HepG2 (cell line): Measurements from ENCODE around the gene ARHGEF40. TPM values are rescaled to one million over a fixed set of nuclear protein-coding genes. Genes with fewer than 3 reads are reported as not detected.

ENCODE experiments used
- ASH2L ChIP-seq: fragments of 300-600, 200-600 bp; sonication (generic); IDR thresholded peaks from 2 replicates; pipeline ENCODE4 v1.7.0; 2017; ENCODE audit warnings: low read depth, mild to moderate bottlenecking, moderate library complexity, mixed read lengths, low read length; ENCODE audit not compliant: insufficient read length
- ATF7 ChIP-seq, 2 experiments: fragments of 450-650 bp in 1 of 2; sonication (generic) in 1 of 2; formaldehyde crosslinking in 1 of 2; IDR thresholded peaks; 2 replicates each; pipeline versions ENCODE4 v1.4.0 to v1.6.1; 2016 to 2020; ENCODE audit warnings: antibody characterized with exemption in 1 of 2, mild to moderate bottlenecking in 1 of 2, missing genetic modification reagents in 1 of 2
- ATF7-NPFF ChIP-seq: sonication (generic); formaldehyde crosslinking; IDR thresholded peaks from 2 replicates; pipeline ENCODE4 v1.8.1; 2023; ENCODE audit warnings: mild to moderate bottlenecking, low read depth, missing genetic modification reagents, moderate library complexity
- HBP1 ChIP-seq: IDR thresholded peaks from 2 replicates; pipeline ENCODE4 v1.6.1; 2016; ENCODE audit warnings: low read depth, control low read depth
- HOXD1 ChIP-seq: sonication (generic); formaldehyde crosslinking; IDR thresholded peaks from 2 replicates; pipeline ENCODE4 v1.5.0; 2020; ENCODE audit warnings: missing genetic modification reagents
- MNT ChIP-seq: fragments of 450-650 bp; IDR thresholded peaks from 2 replicates; pipeline ENCODE4 v1.6.1; 2016
- MYNN ChIP-seq: sonication (generic); formaldehyde crosslinking; IDR thresholded peaks from 2 replicates; pipeline ENCODE4 v1.4.0; 2020; ENCODE audit warnings: mild to moderate bottlenecking, low read depth, missing genetic modification reagents
- NR2F1 ChIP-seq, 2 experiments: fragments of 450-650 bp in 1 of 2; formaldehyde crosslinking in 1 of 2; IDR thresholded peaks; 2 replicates each; pipeline versions ENCODE4 v1.5.0 to v1.6.1; 2016 to 2020; ENCODE audit warnings: mild to moderate bottlenecking in 1 of 2, missing compliant biosample characterization in 1 of 2, missing genetic modification reagents in 1 of 2, moderate library complexity in 1 of 2
- PAXIP1 ChIP-seq: sonication (generic); formaldehyde crosslinking; conservative IDR thresholded peaks from 2 replicates; pipeline ENCODE4 v1.4.0; 2020; ENCODE audit warnings: mild to moderate bottlenecking, missing genetic modification reagents, moderate library complexity
- POLR2AphosphoS2 ChIP-seq: IDR thresholded peaks from 2 replicates; pipeline ENCODE4 v1.6.1; 2011; ENCODE audit warnings: low read depth, low read length, improper control_type of control experiment
- PRMT3 ChIP-seq: sonication (generic); formaldehyde crosslinking; IDR thresholded peaks from 2 replicates; pipeline ENCODE4 v1.8.1; 2022; ENCODE audit warnings: low read depth, mild to moderate bottlenecking, moderate library complexity, missing genetic modification reagents, borderline replicate concordance
- REL ChIP-seq: sonication (generic); formaldehyde crosslinking; conservative IDR thresholded peaks from 2 replicates; pipeline ENCODE4 v1.8.0; 2022; ENCODE audit warnings: mild to moderate bottlenecking, missing genetic modification reagents, moderate library complexity
- REPIN1 ChIP-seq: sonication (generic); formaldehyde crosslinking; IDR thresholded peaks from 2 replicates; pipeline ENCODE4 v1.8.0; 2022; ENCODE audit warnings: missing genetic modification reagents, low read depth, mild to moderate bottlenecking, borderline replicate concordance
- TBP ChIP-seq: sonication (generic); formaldehyde crosslinking; IDR thresholded peaks from 2 replicates; pipeline ENCODE4 v1.5.0; 2020; ENCODE audit warnings: missing genetic modification reagents
- ZNF557 ChIP-seq: sonication (generic); formaldehyde crosslinking; IDR thresholded peaks from 2 replicates; pipeline ENCODE4 v1.4.0; 2020; ENCODE audit warnings: missing genetic modification reagents
- ZNF619 ChIP-seq: sonication (generic); formaldehyde crosslinking; IDR thresholded peaks from 2 replicates; pipeline ENCODE4 v1.4.0; 2020; ENCODE audit warnings: mild to moderate bottlenecking, missing genetic modification reagents
- ZNF674 ChIP-seq: sonication (generic); formaldehyde crosslinking; IDR thresholded peaks from 2 replicates; pipeline ENCODE4 v1.5.0; 2020; ENCODE audit warnings: low read depth, mild to moderate bottlenecking, missing genetic modification reagents
- ZNF678 ChIP-seq: sonication (generic); formaldehyde crosslinking; IDR thresholded peaks from 2 replicates; pipeline ENCODE4 v1.4.0; 2020; ENCODE audit warnings: mild to moderate bottlenecking, missing genetic modification reagents
- ZNF749 ChIP-seq: sonication (generic); formaldehyde crosslinking; IDR thresholded peaks from 2 replicates; pipeline ENCODE4 v1.8.0; 2022; ENCODE audit warnings: mild to moderate bottlenecking, missing genetic modification reagents, moderate library complexity, borderline replicate concordance
- ZNF761 ChIP-seq: sonication (generic); formaldehyde crosslinking; conservative IDR thresholded peaks from 2 replicates; pipeline ENCODE4 v1.4.0; 2020; ENCODE audit warnings: mild to moderate bottlenecking, missing genetic modification reagents
- polyA plus RNA-seq, 8 experiments: library from polyadenylated mRNA; depleted of rRNA in 3 of 8; stranded (reverse) in 7 of 8; unstranded in 1 of 8; fragments of >200 nt; fragmentation: Illumina TruSeq in 4 of 8; extraction: Trizol in 4 of 8; gene quantifications; 2 replicates each; pipeline versions ENCODE4 v1.2.1 to v1.2.3, GENCODE V29; 2011 to 2016; ENCODE audit warnings: low read depth in 4 of 8, missing spikeins in 1 of 8, mixed read lengths in 1 of 8; ENCODE audit not compliant: insufficient read depth in 1 of 8
- total RNA-seq, 5 experiments: library from RNA; depleted of rRNA; stranded (reverse); fragments of >200 nt; fragmentation: Illumina TruSeq; extraction: Trizol; gene quantifications; 2 replicates each; pipeline ENCODE4 v1.2.3, GENCODE V29; 2016; ENCODE audit warnings: low read depth in 1 of 5
- TF ChIP-seq, protein P1 (sequence below): sonication (generic); formaldehyde crosslinking; IDR thresholded peaks from 2 replicates; pipeline ENCODE4 v1.8.1; 2023; ENCODE audit warnings: missing genetic modification reagents, inconsistent platforms, borderline replicate concordance

ARHGEF40 gene
- total and polyA plus RNA-seq, 2 of the 13 experiments (the other 11 are each of a cell fraction or from before 2014, with no cell fraction given): 28.1 to 78.1 TPM

DNA sequence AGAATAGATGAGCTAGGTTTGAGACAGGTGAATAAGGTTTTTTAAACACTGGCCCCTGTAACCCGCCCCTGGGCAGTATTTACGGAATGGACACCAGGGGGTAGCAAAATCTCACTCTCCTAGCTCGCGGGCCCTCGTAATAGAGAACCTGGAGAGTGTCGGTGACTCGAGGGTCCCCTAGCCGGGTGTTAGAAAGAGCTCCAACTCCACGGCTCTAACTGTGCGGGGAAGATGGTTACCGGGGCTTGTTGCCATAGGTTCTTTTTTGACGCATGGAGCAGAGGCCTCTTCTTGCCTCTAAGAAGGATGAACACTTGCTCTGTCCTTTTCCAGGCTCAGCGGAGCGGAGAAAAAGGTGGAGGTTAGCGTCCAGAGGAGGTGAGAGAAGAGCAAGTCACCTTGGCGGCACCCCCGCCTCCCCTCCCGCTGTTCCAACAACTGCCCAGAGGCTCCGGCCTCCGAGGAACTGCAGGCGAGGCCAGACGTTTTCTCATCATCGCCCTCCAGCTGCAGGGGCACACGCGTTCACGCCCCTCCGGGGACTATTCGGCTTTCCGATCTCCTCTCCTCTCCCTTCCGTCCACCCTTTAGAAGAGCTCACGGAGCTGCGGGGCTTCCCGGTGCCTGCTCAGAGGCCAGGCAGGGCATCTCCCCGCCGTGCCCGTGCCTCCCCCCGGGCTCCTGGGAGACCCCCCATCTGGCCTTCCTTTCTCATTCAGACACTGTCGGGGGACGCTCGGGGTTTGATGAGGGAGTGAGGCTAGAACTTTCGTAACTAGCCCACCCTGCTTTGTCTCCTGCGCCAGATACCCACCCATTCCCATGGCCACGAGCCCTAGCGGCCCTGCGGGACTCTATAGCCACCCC is 1.4 kb upstream of the ARHGEF40 start (continued):
- no peak for TF ChIP-seq PAXIP1 (CRISPR knock-in tag)
- no peak for TF ChIP-seq MNT
- TF ChIP-seq REPIN1 (CRISPR knock-in tag): no peak
- peak; percentile 59 for TF ChIP-seq ASH2L
- no peak for TF ChIP-seq HOXD1
- no peak; the same call in 1 of the 2 replicates for TF ChIP-seq HBP1 (CRISPR knock-in tag)
- no peak for TF ChIP-seq NR2F1 (CRISPR knock-in tag; IDR thresholded peaks at IDR 0.05)
- TF ChIP-seq PRMT3 (CRISPR knock-in tag): no peak
- TF ChIP-seq ATF7 (IDR thresholded peaks at IDR 0.05): no peak
- TF ChIP-seq ATF7 (CRISPR knock-in tag; IDR thresholded peaks at IDR 0.05): 0 out of 2 replicates have a peak, but pooled peaks have one; percentile 47
- TF ChIP-seq ZNF749 (CRISPR knock-in tag): no peak
- no peak for TF ChIP-seq ZNF557
- no peak for TF ChIP-seq ATF7-NPFF (CRISPR knock-in tag)
- no peak for TF ChIP-seq POLR2AphosphoS2
- no peak; the same call in 1 of the 2 replicates for TF ChIP-seq ZNF761 (CRISPR knock-in tag)
- TF ChIP-seq TBP (CRISPR knock-in tag): no peak
- TF ChIP-seq ZNF674 (CRISPR knock-in tag): no peak
- 0 out of 2 replicates have a peak, but pooled peaks have one; percentile 79 for TF ChIP-seq MYNN (CRISPR knock-in tag)
- no peak for TF ChIP-seq ZNF678 (CRISPR knock-in tag)
- TF ChIP-seq ZNF619 (CRISPR knock-in tag): peak; percentile 76
- no peak for TF ChIP-seq REL
- TF ChIP-seq, protein P1, sequence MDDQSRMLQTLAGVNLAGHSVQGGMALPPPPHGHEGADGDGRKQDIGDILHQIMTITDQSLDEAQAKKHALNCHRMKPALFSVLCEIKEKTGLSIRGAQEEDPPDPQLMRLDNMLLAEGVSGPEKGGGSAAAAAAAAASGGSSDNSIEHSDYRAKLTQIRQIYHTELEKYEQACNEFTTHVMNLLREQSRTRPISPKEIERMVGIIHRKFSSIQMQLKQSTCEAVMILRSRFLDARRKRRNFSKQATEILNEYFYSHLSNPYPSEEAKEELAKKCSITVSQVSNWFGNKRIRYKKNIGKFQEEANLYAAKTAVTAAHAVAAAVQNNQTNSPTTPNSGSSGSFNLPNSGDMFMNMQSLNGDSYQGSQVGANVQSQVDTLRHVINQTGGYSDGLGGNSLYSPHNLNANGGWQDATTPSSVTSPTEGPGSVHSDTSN (CRISPR knock-in tag): no peak
